GM10266 (cell line): ENCODE data around the gene PMFBP1.

Source experiments
- DNase-seq: peaks from one replicate; pipeline ENCODE4 v3.0.0; 2012; ENCODE audit errors: extremely low spot score
- CTCF ChIP-seq: IDR thresholded peaks from 2 replicates; pipeline ENCODE4 v1.5.1; 2012; ENCODE audit warnings: mild to moderate bottlenecking, low read depth; ENCODE audit not compliant: control insufficient read depth, insufficient read depth; ENCODE audit errors: missing control alignments

The PMFBP1 gene

GRCh38 chr16:72211110-72211509, 39.2 kb upstream of the PMFBP1 start:
- no peak for DNase-seq
- TF ChIP-seq CTCF = no peak

- DNase-seq = no peak
- no peak for TF ChIP-seq CTCF
Observed at GRCh38 chr16:72210555-72210954, 38.6 kb upstream of the PMFBP1 start.

GRCh38 chr16:72210072-72210471, 38.1 kb upstream of the PMFBP1 start:
- DNase-seq = no peak
- TF ChIP-seq CTCF = no peak

GRCh38 chr16:72206299-72206698, 34.3 kb upstream of the PMFBP1 start:
- no peak for TF ChIP-seq CTCF
- DNase-seq = no peak

GRCh38 chr16:72203401-72203800, 31.4 kb upstream of the PMFBP1 start:
- DNase-seq = peak; percentile 31

GRCh38 chr16:72202014-72202413, 30.1 kb upstream of the PMFBP1 start:
- TF ChIP-seq CTCF = no peak
- DNase-seq = no peak

More at GRCh38 chr16:72203401-72203800, 31.4 kb upstream of the PMFBP1 start:
- TF ChIP-seq CTCF = no peak

- TF ChIP-seq CTCF = no peak
- DNase-seq = no peak
Observed at GRCh38 chr16:72201387-72201786, 29.4 kb upstream of the PMFBP1 start.
